Left ventricle myocardium inferior (tissue), 1 donor: Measurements from ENCODE around the gene SLC4A9. TPM values are rescaled to one million over a fixed set of nuclear protein-coding genes. Genes with fewer than 3 reads are reported as not detected.

Source experiments
- DNase-seq: peaks from one replicate; pipeline ENCODE4 v3.0.0-alpha.2; 2020
- H3K27ac ChIP-seq: fragments of 200-600 bp; replicated peaks from 2 replicates; pipeline ENCODE4 v1.8.0; 2021
- H3K27me3 ChIP-seq: fragments of 200-600 bp; 2 replicates; pipeline ENCODE4 v1.8.0; 2021; ENCODE audit warnings: low read depth
- H3K36me3 ChIP-seq: fragments of 200-600 bp; 2 replicates; pipeline ENCODE4 v1.8.0; 2021
- H3K4me1 ChIP-seq: fragments of 200-600 bp; 2 replicates; pipeline ENCODE4 v1.8.0; 2021
- H3K4me3 ChIP-seq: fragments of 200-600 bp; 2 replicates; pipeline ENCODE4 v1.8.0; 2021; ENCODE audit warnings: mild to moderate bottlenecking, moderate library complexity
- H3K9me3 ChIP-seq: fragments of 200-600 bp; replicated peaks from 2 replicates; pipeline ENCODE4 v1.8.0; 2021
- CTCF ChIP-seq: fragments of 200-600 bp; IDR thresholded peaks from 2 replicates; pipeline ENCODE4 v1.8.0; 2021; ENCODE audit warnings: antibody characterized with exemption, mild to moderate bottlenecking, borderline replicate concordance
- intact Hi-C: fragments of 100-400 bp; cut with micrococcal nuclease; formaldehyde crosslinking; loops from one replicate; pipeline ENCODE4 v1.11.0; 2022
- total RNA-seq: library from RNA; stranded (reverse); fragmentation: NEBNext Ultra II Directional; extraction: Animal tissue kit (Norgen Biotek cat#: 25700); gene quantifications from one replicate; pipeline ENCODE4 v1.2.1, GENCODE V29; 2021
- donor health status: DM: no; HTN: yes; CAD: no; lungs with severe emphysema.

SLC4A9 gene
- total RNA-seq, 1 donor from 2014 or later: 0.44 TPM

GRCh38 chr5:140366589-140367255 is 6.7 kb downstream of the SLC4A9 start:
- intact Hi-C loops: no loop called here
- Histone ChIP-seq H3K27ac (no peak overlapping the region), H3K4me1 (peaks cover 8% of the 10 kb centered on the region), H3K9me3 (no peaks in the 10 kb centered on the region), H3K36me3 (no peaks in the 10 kb centered on the region), H3K4me3 (no peak overlapping the region), H3K27me3 (no peaks in the 10 kb centered on the region)
- DNase-seq: no peak
- no peak for TF ChIP-seq CTCF

- Histone ChIP-seq H3K4me3 (no peak overlapping the region), H3K9me3 (no peaks in the 10 kb centered on the region), H3K4me1 (peaks cover 8% of the 10 kb centered on the region), H3K27me3 (no peaks in the 10 kb centered on the region), H3K36me3 (no peaks in the 10 kb centered on the region), H3K27ac (no peak overlapping the region)
- intact Hi-C loops: no loop called here
- no peak for DNase-seq
- TF ChIP-seq CTCF: no peak
Observed at GRCh38 chr5:140367256-140368013, 7.4 kb downstream of the SLC4A9 start.

DNA sequence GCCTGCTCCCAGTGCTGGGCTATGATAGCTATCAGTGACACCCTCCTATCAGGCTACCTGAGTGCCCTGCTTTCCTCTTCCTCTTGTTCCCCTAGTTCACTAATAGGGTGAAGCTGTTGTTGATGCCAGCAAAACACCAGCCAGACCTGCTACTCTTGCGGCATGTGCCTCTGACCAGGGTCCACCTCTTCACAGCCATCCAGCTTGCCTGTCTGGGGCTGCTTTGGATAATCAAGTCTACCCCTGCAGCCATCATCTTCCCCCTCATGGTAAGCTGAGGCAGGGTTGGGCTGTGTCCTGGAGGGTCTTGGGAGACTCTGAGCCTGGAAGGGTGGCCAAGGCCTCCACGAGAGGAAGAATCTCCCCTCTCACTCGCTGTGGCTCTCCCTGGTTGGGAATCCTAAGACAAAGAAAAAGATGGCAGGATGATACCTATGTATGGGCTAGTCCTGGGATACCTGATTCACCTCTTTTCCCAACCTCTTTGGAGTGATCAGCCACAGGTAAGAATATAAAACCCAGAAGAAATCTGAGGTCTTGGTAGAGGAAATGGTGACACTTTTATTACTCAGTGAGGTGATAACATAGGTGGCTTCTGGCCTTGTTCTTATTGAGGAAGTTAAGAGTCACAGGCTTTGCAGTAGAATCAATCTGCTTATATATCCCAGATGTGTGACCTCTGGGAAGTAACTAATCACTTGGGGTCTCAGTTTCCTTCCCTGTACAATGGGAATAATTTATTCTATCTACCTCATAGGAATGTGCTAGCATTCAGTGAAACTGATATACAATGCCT is 11.6 kb downstream of the SLC4A9 start:
- Histone ChIP-seq H3K4me3 (no peak overlapping the region), H3K27me3 (no peaks in the 10 kb centered on the region), H3K36me3 (no peaks in the 10 kb centered on the region), H3K9me3 (no peaks in the 10 kb centered on the region), H3K27ac (no peak overlapping the region), H3K4me1 (peaks cover 9% of the 10 kb centered on the region)
- intact Hi-C loops: loop anchor here (10.0 kb wide), 1 partner anchor 353 kb away; no protein-coding TSS in a partner anchor
- no peak for DNase-seq
- TF ChIP-seq CTCF: no peak

GRCh38 chr5:140372971-140373487 is 13.0 kb downstream of the SLC4A9 start:
- H3K36me3 ChIP-seq: no peaks in the 10 kb centered on the region
- peak; percentile 73 for DNase-seq
- H3K27ac ChIP-seq: peak overlapping the region; percentile 30
- TF ChIP-seq CTCF: peak; percentile 93
- no peaks in the 10 kb centered on the region for H3K9me3 ChIP-seq
- intact Hi-C loops: loop anchor here (10.0 kb wide), 1 partner anchor 352 kb away; no protein-coding TSS in a partner anchor
- H3K27me3 ChIP-seq: no peaks in the 10 kb centered on the region
- H3K4me1 ChIP-seq: peaks cover 9% of the 10 kb centered on the region
- H3K4me3 ChIP-seq: no peak overlapping the region

- intact Hi-C loops: no loop called here
- H3K36me3 ChIP-seq: no peaks in the 10 kb centered on the region
- no peak for TF ChIP-seq CTCF
- H3K9me3 ChIP-seq: no peaks in the 10 kb centered on the region
- H3K4me1 ChIP-seq: no peaks in the 10 kb centered on the region
- no peak overlapping the region for H3K27ac ChIP-seq
- H3K27me3 ChIP-seq: no peaks in the 10 kb centered on the region
- no peak overlapping the region for H3K4me3 ChIP-seq
- DNase-seq: no peak
Observed at GRCh38 chr5:140381351-140381750, 21.4 kb downstream of the SLC4A9 start.
